RWPE2 (cell line): ENCODE results near the gene PCDHA7.
A peak's percentile ranks its signal among the peaks of the same experiment; 100 is the strongest.

Source experiments
- ATAC-seq: fragments of 200-7000 bp; cut with Tn5 transposase; 3 replicates; pipeline ENCODE4 v1.9.1; 2021; ENCODE audit warnings: low read depth
- DNase-seq: peaks from one replicate; pipeline ENCODE4 v3.0.0-alpha.2; 2020; ENCODE audit warnings: low spot score
- H3K27ac ChIP-seq: fragments of 450-650 bp; 2 replicates; pipeline ENCODE4 v1.5.1; 2017; ENCODE audit warnings: mild to moderate bottlenecking; ENCODE audit not compliant: poor library complexity, severe bottlenecking
- H3K27me3 ChIP-seq: fragments of 250-450 bp; sonication (Bioruptor Pico); 2 replicates; pipeline ENCODE4 v1.5.1; 2021; ENCODE audit warnings: mild to moderate bottlenecking, moderate library complexity; ENCODE audit not compliant: insufficient read depth, poor library complexity, severe bottlenecking
- H3K36me3 ChIP-seq: fragments of 250-450 bp; sonication (Bioruptor Pico); 2 replicates; pipeline ENCODE4 v1.5.1; 2020; ENCODE audit warnings: low read depth, mild to moderate bottlenecking, moderate library complexity
- H3K4me1 ChIP-seq: fragments of 250-450 bp; sonication (Bioruptor Pico); 2 replicates; pipeline ENCODE4 v1.5.1; 2021; ENCODE audit warnings: mild to moderate bottlenecking, moderate library complexity; ENCODE audit not compliant: insufficient read depth, poor library complexity, severe bottlenecking
- H3K4me3 ChIP-seq: fragments of 250-450 bp; sonication (Bioruptor Pico); 2 replicates; pipeline ENCODE4 v1.5.1; 2021; ENCODE audit warnings: mild to moderate bottlenecking, moderate library complexity; ENCODE audit not compliant: severe bottlenecking
- H3K9me3 ChIP-seq: fragments of 250-450 bp; sonication (Bioruptor Pico); 2 replicates; pipeline ENCODE4 v1.5.1; 2021; ENCODE audit warnings: mild to moderate bottlenecking, moderate library complexity; ENCODE audit not compliant: severe bottlenecking
- CTCF ChIP-seq: fragments of 450-650 bp; IDR thresholded peaks from one replicate; pipeline ENCODE4 v1.5.1; 2017; ENCODE audit warnings: mild to moderate bottlenecking, moderate library complexity; ENCODE audit not compliant: poor library complexity, severe bottlenecking

Gene PCDHA7

GRCh38 chr5:140877262-140877581 is 43.2 kb downstream of the PCDHA7 start:
- peaks cover 2% of the 10 kb centered on the region for H3K9me3 ChIP-seq
- no peak overlapping the region for H3K4me3 ChIP-seq
- TF ChIP-seq CTCF = no peak
- ATAC-seq = no peak
- no peaks in the 10 kb centered on the region for H3K36me3 ChIP-seq
- H3K4me1 ChIP-seq = no peaks in the 10 kb centered on the region
- H3K27ac ChIP-seq = no peak overlapping the region
- H3K27me3 ChIP-seq = peaks cover 35% of the 10 kb centered on the region
- DNase-seq = peak; percentile 66

- no peak within 1 kb of the TSS for H3K27ac ChIP-seq
- no peak for DNase-seq
- no peaks in the 10 kb centered on the region for H3K9me3 ChIP-seq
- H3K4me3 ChIP-seq = peak within 1 kb of the TSS; percentile 17
- ATAC-seq = peak; percentile 55; the same call in 2 of the 3 replicates
- no peaks in the 10 kb centered on the region for H3K4me1 ChIP-seq
- peak; percentile 72 for TF ChIP-seq CTCF
- H3K36me3 ChIP-seq = no peaks in the 10 kb centered on the region
- H3K27me3 ChIP-seq = peaks cover 23% of the 10 kb centered on the region
These were observed 48.0 kb downstream of the PCDHA7 start, which contains the start of gene PCDHA13 for GRCh38 chr5:140881889-140882590. PCDHA13 (plus strand) TSS chr5:140882124; CDS start chr5:140882269, 145 bp downstream.

GRCh38 chr5:140882591-140882899 is 48.5 kb downstream of the PCDHA7 start:
- no peaks in the 10 kb centered on the region for H3K4me1 ChIP-seq
- no peaks in the 10 kb centered on the region for H3K9me3 ChIP-seq
- peak overlapping the region; percentile 17 for H3K4me3 ChIP-seq
- DNase-seq (no peak), ATAC-seq (no peak)
- no peak overlapping the region for H3K27ac ChIP-seq
- H3K27me3 ChIP-seq = peaks cover 28% of the 10 kb centered on the region
- H3K36me3 ChIP-seq = no peaks in the 10 kb centered on the region
- no peak for TF ChIP-seq CTCF

GRCh38 chr5:140883373-140883772 is 49.3 kb downstream of the PCDHA7 start:
- DNase-seq (peak; percentile 60), ATAC-seq (no peak)
- H3K9me3 ChIP-seq = no peaks in the 10 kb centered on the region
- H3K4me3 ChIP-seq = no peak overlapping the region
- H3K27ac ChIP-seq = no peak overlapping the region
- H3K36me3 ChIP-seq = no peaks in the 10 kb centered on the region
- peaks cover 28% of the 10 kb centered on the region for H3K27me3 ChIP-seq
- H3K4me1 ChIP-seq = no peaks in the 10 kb centered on the region
- no peak for TF ChIP-seq CTCF

GRCh38 chr5:140883927-140884697 is 50.0 kb downstream of the PCDHA7 start:
- ATAC-seq = no peak
- H3K9me3 ChIP-seq = no peaks in the 10 kb centered on the region
- peaks cover 35% of the 10 kb centered on the region for H3K27me3 ChIP-seq
- peak; percentile 61 for DNase-seq
- TF ChIP-seq CTCF = no peak
- no peaks in the 10 kb centered on the region for H3K4me1 ChIP-seq
- no peak overlapping the region for H3K27ac ChIP-seq
- H3K36me3 ChIP-seq = no peaks in the 10 kb centered on the region
- no peak overlapping the region for H3K4me3 ChIP-seq
